Glomerular endothelial cell (primary cell): ENCODE data around the gene CAPN14. TPM values are rescaled to one million over a fixed set of nuclear protein-coding genes. Genes with fewer than 3 reads are reported as not detected.

ENCODE experiments used
- total RNA-seq: library from RNA; depleted of rRNA; stranded (reverse); fragments of >200 nt; gene quantifications from 2 replicates; pipeline ENCODE4 v1.2.3, GENCODE V29; 2015

CAPN14 gene
- total RNA-seq, 1 donor from 2014 or later: 0.35 TPM

Other genes starting within 250 kb of the CAPN14 start
- 10.4 and 17.0 TPM in 2 replicates for gene GALNT14, start 79.1 kb downstream of the CAPN14 start, total RNA-seq
- 19.4 and 22.9 TPM in 2 replicates for gene EHD3, start 16.6 kb upstream of the CAPN14 start, total RNA-seq
- gene XDH, start 197.2 kb upstream of the CAPN14 start, total RNA-seq: 0.05 and 0.18 TPM in 2 replicates